NCI-H1436 (cell line): ENCODE results near the gene MEAK7.
A peak's percentile ranks its signal among the peaks of the same experiment; 100 is the strongest.

Experiments
- DNase-seq: peaks from one replicate; lab custom pipeline; 2025; lab: John Stamatoyannopoulos, UW

Gene MEAK7, protein sequence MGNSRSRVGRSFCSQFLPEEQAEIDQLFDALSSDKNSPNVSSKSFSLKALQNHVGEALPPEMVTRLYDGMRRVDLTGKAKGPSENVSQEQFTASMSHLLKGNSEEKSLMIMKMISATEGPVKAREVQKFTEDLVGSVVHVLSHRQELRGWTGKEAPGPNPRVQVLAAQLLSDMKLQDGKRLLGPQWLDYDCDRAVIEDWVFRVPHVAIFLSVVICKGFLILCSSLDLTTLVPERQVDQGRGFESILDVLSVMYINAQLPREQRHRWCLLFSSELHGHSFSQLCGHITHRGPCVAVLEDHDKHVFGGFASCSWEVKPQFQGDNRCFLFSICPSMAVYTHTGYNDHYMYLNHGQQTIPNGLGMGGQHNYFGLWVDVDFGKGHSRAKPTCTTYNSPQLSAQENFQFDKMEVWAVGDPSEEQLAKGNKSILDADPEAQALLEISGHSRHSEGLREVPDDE

DNA sequence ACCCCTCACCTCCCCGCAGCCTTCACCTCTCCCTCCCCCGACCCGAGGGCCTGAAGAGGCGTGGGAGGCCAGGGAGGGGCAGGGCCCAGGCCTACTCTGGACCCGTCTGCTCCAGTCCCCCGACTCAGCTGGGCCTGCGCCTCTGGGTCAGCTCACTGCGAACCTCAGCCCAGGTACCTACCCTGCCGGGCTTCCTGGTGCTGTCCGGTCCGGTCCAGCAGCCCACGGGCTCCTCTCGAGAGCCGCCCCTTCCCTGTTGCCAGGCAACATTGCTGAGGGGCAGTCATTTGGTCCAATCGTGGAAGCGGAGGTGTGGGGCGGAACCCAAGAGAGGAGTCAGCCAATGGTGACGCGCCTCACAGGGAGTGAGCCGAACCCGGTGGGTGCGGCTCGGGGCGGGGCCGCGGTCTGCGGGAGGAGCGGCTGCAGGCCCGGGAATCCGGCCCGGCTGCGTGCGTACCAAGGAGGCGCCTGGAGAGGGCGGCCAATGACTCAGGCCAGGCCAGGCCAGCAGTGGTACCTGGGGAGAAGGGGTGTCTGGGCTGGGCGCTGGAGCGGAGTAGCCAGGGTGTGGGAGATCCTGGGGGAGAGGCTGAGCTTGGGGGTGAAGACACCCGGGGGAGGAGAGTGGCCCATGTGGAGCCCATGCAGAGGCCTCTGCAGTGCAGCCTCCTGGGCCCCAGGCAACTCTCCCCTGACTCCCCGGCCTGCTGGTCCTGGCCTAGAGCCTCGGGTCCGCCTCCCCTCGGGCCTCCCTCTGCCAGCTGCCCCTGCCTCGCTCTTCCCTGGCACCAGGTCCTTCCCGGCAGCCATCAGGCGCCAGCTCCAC lies at the start of gene MEAK7:
MEAK7 (minus strand) TSS at position 240 of the 829 bp plus-strand sequence. CDS start 6,573 bp downstream, outside the sequence.
- no peak for DNase-seq

DNA sequence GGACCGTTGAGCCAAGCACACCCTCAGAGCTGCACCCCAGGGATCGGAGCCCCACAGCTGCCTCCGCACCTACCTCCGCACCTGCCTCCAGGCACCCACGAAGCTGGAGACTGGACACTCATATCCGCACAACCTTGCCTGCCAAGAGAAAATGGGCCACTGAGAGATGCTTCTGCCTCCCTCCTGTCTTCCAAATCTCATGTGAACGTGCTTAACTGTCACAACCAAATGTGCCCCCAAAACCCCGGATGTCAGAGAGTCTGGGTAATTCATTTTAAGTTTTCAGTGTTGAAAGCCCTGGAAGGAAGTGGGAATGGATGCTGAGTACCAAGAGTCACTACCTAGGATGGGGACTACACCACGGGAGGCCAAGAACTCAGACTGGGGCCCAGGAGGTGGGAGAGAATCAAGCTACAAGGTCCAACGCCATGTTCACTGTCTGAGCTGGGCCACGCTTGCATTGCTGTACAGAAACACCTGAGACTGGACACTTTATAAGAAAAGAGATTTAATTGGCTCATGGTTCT lies 49.5 kb upstream of the MEAK7 start:
- DNase-seq: no peak

DNA sequence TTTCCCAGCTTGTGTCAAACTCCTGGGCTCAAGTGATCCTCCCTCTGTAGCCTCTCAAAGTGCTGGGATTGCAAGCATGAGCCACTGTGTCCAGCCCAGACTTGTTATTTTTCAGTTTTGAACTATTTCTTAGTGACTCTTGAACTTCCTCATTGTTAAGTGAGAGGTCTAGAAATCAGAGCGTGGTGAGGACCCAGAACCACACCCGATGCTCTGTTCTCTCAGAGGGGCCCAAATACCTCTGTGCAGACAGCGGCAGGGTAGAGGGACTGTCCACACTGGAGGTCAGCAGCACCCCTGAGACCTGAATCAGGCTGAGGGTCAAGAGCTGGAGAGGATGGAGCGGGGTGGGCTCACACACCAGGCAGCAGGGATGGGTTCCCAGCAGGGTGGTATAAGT lies 47.7 kb upstream of the MEAK7 start:
- DNase-seq: no peak

DNA sequence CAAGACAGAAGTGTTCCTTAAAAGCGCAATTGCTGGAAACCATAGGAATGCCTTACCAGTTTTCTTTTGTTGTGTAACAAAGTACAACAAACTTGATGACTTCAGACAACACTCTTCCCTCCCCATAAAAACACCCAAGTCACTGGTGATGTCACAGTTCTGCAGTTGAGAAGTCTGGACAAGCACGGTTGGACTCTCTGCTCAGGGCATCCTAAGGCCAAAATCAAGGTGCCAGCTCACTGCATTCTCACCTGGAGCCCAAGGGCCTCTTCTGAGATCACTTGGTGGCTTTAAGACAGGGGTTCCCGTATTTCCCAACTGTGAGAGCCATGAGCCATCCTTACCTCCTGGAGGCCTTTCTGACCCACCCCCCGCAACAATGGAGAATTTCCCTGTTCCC lies 45.6 kb upstream of the MEAK7 start:
- DNase-seq: no peak

DNA sequence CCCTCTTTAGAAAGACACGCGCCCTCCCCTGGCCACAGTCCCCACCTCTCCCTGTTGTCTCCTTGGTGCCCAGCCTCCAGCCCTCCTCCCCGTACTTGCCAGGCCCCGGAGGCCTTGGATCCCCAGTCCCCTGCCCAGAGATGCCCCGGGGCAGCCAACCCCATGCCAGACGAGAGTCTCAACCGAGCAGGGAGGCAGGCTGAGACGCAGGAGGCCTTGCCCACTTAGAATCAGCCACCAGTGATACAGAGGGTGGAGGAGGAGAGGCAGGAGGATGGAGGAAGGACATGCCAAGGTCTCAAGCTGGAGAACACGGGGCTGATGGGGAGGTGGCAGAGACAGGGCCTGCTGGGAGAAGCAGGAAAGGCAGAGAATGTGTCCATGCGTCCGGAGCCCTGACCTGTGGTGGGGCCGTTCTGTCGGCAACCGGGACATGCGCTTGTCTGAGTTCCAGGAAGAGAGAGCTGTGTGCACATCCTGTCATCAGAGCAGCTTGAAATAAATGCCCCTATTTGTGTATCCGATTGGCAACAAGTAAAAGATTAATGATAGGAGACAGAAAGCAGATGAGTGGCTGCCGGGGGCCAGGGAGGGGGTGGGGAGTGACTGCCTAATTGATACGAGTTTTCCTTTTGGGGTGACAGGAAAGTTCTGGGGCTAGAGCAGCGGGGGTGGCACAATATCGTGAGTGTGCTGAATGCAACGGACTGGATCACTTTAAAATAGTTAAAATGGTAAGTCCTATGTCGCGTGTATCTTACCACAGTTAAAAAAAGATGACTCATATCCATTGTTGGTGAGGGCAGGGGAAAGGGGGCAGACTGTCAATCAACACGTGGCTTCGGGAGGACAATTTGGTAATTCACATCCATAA lies 44.7 kb upstream of the MEAK7 start:
- DNase-seq: no peak

DNA sequence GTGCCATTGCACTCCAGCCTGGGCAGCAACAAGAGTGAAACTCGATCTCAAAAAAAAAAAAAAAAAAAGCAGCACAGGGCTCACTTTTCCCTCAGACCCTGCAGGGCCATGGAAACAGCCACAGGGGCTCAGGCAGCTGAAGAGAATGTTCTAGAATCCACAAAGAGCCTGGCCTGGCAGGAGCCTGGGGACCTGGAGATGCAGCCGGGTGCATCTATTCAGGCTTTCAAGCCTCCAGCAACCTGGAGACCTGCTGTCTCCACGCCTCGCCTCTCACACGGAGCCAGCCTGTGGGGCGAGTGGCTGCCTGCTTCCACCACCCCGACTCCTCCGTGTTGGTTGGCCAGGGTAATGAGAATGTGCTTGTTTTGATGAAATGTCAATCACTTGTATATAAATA lies 44.0 kb upstream of the MEAK7 start:
- DNase-seq: no peak

DNA sequence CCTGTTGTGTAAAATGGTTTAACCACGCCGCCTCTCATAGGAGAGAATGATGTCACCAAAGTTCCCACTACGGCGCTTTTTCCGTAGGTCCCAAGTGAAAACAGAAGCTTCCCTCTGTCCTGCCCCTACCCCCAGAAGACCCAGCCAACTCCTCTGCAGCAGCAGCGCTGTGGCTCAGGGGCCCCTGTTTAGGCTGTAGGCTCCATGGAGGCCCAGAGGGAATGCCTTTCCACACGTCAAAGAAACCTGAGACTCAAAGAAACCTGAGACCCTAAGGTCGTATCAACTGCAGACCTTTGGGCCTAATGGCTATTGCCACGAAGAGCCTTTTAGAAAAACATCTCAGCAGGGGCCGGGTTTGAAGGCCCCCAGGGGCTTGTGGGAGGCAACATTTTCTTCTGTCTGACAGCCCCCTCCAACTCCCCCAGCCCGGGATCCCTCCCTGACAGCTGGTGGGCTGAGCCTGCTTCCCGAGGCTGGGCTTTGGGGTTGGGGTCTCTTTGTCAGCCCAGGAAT lies 43.1 kb upstream of the MEAK7 start:
- DNase-seq: no peak

DNA sequence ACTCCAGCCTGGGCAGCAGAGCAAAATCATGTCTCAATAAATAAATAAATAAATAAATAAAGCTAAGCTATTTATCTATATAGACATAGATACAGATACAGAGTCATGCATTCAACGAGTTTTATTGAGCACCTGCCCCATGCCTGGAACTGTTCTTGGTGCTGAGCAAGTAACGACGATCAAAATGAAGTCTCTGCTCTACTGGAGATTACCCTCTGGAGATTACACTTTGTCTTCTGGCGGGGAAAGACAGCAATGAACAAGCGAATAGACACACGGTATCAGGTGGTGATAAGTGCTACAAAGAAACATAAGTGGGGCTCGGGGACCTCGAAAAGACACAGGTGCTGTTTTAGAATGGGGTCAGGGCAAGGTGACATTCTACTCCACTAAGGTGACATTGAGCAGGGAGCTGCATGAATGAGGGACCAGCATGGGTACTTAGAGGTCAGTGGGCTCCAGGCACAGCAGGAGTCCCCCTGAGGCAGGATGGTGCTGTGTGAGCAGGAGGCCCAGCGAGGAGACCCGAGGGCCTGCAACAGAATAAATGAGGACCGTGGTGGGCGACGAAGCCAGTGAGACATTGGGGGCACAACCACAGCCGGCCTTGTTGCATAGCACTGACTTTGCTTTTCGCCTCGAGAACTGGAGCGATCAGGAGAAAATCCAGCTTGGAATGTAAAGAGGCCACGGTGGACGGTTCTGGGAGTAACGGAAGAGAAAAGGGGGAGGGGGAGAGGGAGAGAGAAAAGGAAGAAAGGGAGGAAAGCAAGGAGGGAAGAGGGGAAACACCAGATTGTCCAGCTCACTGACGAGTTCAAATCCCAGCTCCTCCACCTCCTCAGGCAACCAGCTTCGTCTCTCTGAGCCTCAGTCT lies 42.4 kb upstream of the MEAK7 start:
- DNase-seq: no peak

DNA sequence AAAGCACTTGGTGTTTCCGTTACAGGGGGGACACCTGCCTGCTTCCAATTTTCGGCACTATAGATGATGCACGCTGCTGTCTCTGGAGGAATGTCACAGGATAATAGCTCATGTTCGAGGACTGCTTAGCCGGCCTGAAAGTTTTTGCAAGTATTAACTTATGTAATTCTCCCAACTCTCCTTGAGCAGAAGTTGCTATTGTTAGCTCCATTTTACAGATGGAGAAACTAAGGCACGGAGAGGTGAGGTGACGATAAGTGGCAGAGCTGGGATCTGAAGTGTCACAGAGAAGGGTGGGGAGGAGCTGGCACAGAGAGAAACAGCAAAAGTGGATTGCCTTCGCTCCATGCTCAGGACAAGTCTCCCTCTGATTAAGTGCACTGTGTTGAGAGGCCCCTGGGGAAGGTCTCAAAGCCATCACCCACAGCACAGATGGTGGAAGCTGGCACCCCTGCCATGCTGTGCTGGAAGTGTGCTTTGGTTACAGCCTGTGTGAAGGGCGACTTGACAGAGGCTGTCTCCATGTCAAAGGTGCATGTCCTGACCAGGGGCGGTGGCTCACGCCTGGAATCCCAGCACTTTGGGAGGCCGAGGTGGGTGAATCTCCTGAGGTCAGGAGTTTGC lies 40.8 kb upstream of the MEAK7 start:
- peak; percentile 77 for DNase-seq

DNA sequence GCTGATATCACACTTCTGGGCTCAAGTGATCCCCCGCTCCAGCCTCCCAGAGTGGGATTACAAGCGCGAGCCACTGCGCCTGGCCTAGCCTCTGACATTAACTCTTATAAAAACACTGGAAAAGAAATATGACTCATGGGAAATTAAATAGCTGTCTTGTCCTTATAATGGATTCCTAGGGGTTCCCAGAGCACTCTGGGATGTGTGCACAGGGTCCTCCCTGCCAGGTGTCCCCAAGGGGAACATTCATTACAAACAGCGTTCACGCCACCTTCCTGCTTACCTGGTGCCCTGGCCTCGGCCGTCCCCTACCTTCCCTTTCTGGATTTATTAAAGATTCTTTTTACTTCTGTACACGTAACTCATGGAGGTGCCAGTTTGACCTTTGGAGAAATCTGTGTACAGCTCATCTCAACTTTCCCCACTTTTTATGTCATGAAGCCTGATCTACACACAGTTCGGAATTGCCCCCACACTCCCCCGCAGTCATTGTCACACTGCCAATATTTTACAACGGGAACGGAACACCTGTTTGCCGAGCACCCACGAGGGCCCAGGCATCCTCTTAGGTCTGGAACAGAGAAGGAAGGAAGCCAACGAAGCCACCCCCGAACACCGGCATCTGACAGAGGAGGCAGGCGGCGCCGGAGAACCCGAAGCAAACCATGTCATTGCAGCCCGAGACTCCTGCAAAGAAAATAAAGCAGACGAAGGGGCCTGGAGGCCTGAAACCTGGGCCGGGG lies 39.7 kb upstream of the MEAK7 start:
- no peak for DNase-seq

DNA sequence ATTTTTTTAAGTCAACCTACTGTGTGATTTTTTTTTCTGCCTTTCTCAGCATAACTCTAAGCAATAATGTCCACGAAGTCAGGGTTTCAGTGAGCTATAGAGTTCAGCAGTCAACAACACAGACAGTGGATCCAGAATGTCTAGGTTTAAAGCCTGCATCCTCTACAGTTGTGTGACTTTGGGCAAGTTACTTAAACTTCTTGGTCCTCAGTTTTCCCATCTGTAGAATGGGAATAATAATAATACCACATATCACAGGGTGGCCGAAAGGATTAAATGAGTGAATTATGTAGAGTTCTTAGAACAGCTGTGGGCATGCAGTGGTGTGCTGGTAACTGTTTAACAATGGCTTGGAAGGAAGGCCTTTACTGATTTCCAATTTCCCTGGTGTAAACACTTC lies 38.8 kb upstream of the MEAK7 start:
- no peak for DNase-seq

DNA sequence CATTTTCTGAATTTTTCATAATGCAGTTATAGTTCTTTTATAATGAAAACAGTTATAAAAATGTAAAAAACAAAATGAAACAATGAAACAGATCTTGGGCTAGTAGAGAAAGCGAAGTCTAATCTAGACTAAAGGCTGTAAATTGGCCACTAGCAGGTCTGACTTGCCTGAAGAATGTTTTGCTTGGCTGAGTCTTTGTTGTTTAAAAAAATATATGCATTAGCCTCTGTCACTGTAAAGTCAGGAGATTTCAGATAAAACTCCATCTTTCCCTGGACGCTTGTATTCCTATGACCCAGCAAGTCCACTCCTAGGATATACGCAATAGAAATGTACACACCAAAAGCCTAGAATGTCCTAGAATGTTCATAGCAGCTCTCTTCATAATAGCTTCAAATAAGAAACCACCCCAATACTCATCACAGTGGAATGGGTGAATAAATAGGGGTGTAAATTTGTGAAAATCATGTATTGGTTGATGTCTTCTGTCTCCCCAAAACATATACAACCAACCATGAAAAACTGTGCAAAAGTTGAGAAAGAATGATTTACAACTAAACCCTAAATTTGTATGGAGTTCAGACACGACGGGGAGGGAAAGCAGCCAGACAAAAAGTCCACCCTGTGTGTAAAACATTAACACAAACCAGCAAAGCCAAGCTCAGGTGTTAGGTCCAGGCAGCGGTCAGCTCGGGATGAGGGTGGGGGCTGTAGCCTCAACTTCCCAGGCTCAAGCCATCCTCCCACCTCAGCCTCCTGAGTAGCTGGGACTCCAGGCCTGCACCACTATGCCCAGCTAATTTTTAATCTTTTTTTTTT lies 37.7 kb upstream of the MEAK7 start:
- no peak for DNase-seq

DNA sequence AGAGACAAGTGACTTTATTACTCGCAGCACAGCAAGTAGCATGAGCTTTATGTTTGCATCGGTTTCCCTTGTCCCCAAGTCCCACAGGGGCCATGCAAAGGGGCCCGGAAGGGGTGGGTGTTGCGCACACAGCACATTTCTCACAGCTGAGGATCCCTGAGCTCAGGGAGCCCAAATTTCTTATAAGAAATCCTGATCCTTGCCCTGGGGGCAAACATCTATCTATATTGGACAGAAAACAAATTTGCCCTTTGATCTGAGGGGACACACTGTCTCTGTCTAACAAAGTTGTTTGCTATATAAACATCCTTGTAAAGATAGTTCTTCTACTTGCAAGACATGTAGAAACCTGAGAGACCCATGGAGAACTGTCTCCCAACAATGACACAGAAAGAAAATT lies 35.7 kb upstream of the MEAK7 start:
- no peak for DNase-seq

DNA sequence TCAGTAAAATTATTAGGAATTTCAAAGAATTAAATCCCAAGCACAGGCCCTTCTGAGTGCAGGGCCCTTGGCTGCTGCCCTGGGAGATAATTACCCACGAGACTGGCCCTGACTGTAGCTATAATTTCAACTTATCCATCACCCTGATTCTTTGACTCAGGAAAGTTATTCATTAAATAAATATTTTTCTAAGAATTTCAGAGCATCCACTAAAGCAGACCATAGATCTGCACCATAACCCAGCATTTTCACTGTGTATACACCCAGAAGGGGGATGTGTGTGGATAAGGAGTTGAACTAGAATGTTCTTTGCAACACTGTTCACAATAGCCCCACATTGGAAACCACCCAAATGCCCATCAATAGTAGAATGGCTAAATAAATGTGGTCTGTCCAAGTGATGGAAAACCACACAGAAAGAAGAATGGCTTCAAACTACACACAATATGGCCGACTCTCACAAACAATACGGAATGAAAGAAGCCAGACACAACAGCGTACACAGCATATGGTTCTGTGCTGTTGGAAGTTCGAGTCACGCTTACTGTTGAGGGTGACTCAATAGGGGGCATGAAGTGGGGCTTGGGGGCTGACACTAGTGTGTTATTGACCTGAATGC lies 33.9 kb upstream of the MEAK7 start:
- no peak for DNase-seq

DNA sequence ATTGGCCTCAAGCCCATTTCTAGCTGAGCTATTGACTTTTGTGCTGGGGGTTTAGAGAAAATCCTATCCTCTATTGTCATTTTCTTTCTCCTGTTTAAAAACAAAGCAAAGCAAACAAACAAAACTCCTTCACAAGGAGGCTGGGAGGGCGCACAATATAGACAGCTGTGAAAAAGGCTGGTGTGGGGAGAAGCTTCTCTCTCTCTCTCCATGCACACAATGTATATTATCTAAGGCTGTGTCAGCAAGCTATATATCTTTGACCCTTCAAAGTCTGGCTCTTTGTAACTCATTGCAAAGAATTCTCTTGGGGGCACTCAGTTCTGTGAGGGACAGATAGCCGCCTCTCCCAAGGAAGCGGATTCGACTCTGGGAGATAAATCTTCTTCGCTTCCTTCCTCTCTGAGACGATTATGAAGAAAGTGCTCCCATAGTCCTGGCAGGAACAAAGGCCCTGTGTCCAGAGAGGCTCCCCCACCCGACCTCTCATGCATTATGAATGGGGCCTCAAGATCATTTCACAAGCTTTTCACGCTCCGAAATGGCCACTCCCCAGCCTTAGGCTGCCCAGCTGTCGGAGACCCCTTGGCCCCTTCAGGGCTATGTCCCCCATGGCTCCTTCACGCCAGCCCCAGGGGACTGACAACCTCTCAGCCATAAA lies 33.2 kb upstream of the MEAK7 start:
- no peak for DNase-seq

DNA sequence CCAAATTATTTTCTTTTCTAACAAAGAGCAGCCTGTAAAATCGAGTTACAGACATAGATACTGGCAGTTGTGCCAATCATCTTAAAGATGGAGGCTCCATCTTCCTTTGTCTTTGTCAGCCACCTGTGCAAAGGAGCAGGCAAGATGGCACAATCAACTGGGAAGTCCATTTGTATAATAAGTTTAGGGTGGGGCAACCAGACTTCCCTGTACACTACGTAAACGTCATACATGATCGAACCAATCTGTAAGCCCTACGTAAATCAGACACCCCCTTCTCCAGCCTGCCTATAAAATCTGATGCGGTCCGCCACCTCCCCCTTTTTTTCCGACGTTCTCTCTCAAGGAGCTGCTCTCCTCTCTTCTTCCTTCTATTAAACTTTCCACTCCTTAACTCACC lies 31.4 kb upstream of the MEAK7 start:
- DNase-seq: no peak

DNA sequence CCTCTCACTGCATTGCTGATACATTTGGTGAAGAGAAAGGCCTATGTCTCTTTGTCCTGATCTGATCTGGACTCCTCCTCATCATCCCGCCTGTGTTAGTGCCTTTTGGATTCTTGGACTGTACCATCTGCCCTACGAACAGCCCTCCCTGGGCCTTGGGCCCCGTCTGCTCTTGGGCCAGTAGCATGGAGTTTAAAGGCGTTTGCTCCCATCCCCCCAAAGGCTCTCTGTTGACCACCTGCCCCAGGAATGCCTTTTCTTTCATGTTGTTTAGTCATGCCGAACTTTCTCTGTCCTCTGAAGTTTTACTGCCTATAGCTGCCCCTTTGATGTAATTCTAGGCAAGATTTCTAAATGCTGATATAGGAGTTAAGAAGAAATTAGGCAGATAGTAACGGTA lies 30.9 kb upstream of the MEAK7 start:
- no peak for DNase-seq

DNA sequence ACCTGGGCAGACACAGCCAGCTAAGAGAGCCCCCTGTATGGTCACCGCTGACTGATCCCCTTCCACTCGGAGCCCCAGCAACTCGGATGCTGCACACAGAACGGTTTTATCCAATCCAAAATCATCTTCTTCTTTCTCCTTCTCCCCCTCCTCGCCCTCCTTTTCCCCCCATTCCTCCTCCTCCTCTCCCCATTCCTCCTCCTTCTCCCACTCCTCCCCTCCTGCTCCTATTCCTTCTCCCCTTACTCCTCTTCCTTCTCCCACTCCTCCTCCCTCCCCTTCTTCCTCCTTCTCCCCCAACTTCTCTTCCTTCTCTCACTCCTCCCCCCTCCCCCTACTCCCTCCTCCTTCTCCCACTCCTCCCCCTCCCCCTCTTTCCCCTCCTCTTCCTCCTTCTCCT lies 30.4 kb upstream of the MEAK7 start:
- no peak for DNase-seq
